Measurements from ENCODE around the gene LMNB1.
"Not testable (repeated sequence)": the region's sequence is repeated elsewhere in the genome, so short reads cannot be mapped to it uniquely, and the experiment has no call there.

Gene LMNB1

DNA sequence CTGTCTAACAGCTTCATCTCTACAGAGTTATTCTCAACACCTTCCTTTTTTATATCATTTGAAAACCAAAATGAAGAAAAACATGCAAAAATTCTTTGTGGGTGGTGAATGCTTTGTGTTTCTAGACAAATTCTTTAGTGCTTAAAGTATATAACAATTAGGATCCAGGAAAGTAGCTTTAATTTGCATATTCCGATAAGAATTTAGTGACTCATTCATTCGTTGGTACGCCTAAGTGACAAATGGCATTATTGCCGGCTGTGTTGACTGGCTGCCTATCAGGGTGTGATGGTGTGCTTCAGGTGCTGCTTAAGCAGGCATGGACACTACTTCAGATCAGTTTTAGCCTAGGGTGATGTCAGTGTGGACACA is 35.2 kb downstream of the LMNB1 start:
- no peak overlapping the region for H2AFZ ChIP-seq (ENCODE audit: low read depth)
- H3K4me2 ChIP-seq, result no peak overlapping the region
- peaks cover 62% of the 10 kb centered on the region for H3K4me1 ChIP-seq (ENCODE audit: low read depth, poor library complexity, severe bottlenecking)
- no peaks in the 10 kb centered on the region for H4K20me1 ChIP-seq (ENCODE audit: insufficient read depth)
- no peak overlapping the region for H3K9ac ChIP-seq
- no peaks in the 10 kb centered on the region for H3K27me3 ChIP-seq (ENCODE audit: insufficient read depth, low read depth)
- no peak overlapping the region for H3K27ac ChIP-seq
- peaks cover 29% of the 10 kb centered on the region for H3K36me3 ChIP-seq (ENCODE audit: insufficient read depth)
- H3K79me2 ChIP-seq (ENCODE audit: insufficient read depth, low read depth), result peaks cover 90% of the 10 kb centered on the region
- no peak overlapping the region for H3K4me3 ChIP-seq (IDR thresholded peaks at IDR 0.05; ENCODE audit: insufficient read depth, low read depth, low read length)
- no peak for TF ChIP-seq CTCF (conservative IDR thresholded peaks at IDR 0.05; ENCODE audit: low read depth, low read length)

DNA sequence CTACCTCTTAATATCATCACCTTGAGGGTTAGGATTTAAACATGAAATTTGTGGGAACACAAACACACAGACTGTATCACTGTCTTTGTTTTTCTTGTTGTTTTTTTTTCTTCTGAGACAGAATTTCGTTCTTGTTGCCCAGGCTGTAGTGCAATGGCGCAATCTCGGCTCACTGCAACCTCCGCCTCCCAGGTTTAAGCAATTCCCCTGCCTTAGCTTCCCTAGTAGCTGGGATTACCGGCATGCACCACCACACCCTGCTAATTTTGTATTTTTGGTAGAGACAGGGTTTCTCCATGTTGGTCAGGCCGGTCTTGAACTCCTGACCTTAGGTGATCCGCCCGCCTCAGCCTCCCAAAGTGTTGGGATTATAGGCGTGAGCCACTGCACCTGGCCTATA is 36.9 kb downstream of the LMNB1 start:
- peaks cover 79% of the 10 kb centered on the region for H3K79me2 ChIP-seq (ENCODE audit: insufficient read depth, low read depth)
- H2AFZ ChIP-seq (ENCODE audit: low read depth); H4K20me1 ChIP-seq (ENCODE audit: insufficient read depth); H3K27me3 ChIP-seq (ENCODE audit: insufficient read depth, low read depth); H3K4me3 ChIP-seq (IDR thresholded peaks at IDR 0.05; ENCODE audit: insufficient read depth, low read depth, low read length); H3K9ac ChIP-seq: not testable (repeated sequence)
- peaks cover 30% of the 10 kb centered on the region for H3K36me3 ChIP-seq (ENCODE audit: insufficient read depth)
- H3K27ac ChIP-seq, result peak overlapping the region; percentile 44; the same call in 1 of the 2 replicates
- peak overlapping the region; percentile 24; the same call in 1 of the 2 replicates for H3K4me2 ChIP-seq
- H3K4me1 ChIP-seq (ENCODE audit: low read depth, poor library complexity, severe bottlenecking), result peaks cover 58% of the 10 kb centered on the region

- peaks cover 72% of the 10 kb centered on the region for H3K79me2 ChIP-seq (ENCODE audit: insufficient read depth, low read depth)
- peak overlapping the region; percentile 24 for H3K4me2 ChIP-seq
Measured at GRCh38 chr5:126814721-126815404, 37.9 kb downstream of the LMNB1 start.

GRCh38 chr5:126816649-126817048 is 39.7 kb downstream of the LMNB1 start:
- H2AFZ ChIP-seq (ENCODE audit: low read depth), result no peak overlapping the region
- no peak overlapping the region for H3K4me3 ChIP-seq (IDR thresholded peaks at IDR 0.05; ENCODE audit: insufficient read depth, low read depth, low read length)
- H3K36me3 ChIP-seq (ENCODE audit: insufficient read depth), result peaks cover 23% of the 10 kb centered on the region
- no peak for TF ChIP-seq CTCF (conservative IDR thresholded peaks at IDR 0.05; ENCODE audit: low read depth, low read length)
- no peak overlapping the region for H3K9ac ChIP-seq
- no peak overlapping the region for H3K27ac ChIP-seq
- peaks cover 42% of the 10 kb centered on the region for H3K4me1 ChIP-seq (ENCODE audit: low read depth, poor library complexity, severe bottlenecking)
- no peak overlapping the region for H3K4me2 ChIP-seq
- no peaks in the 10 kb centered on the region for H4K20me1 ChIP-seq (ENCODE audit: insufficient read depth)
- H3K79me2 ChIP-seq (ENCODE audit: insufficient read depth, low read depth), result peaks cover 60% of the 10 kb centered on the region
- no peaks in the 10 kb centered on the region for H3K27me3 ChIP-seq (ENCODE audit: insufficient read depth, low read depth)

More at GRCh38 chr5:126814721-126815404, 37.9 kb downstream of the LMNB1 start:
- Histone ChIP-seq H3K36me3 (ENCODE audit: insufficient read depth) (peaks cover 33% of the 10 kb centered on the region), H3K27ac (peak overlapping the region; percentile 44), H3K4me1 (ENCODE audit: low read depth, poor library complexity, severe bottlenecking) (peaks cover 58% of the 10 kb centered on the region), H3K9ac (no peak overlapping the region), H2AFZ (ENCODE audit: low read depth) (no peak overlapping the region), H4K20me1 (ENCODE audit: insufficient read depth) (no peaks in the 10 kb centered on the region), H3K4me3 (IDR thresholded peaks at IDR 0.05; ENCODE audit: insufficient read depth, low read depth, low read length) (no peak overlapping the region), H3K27me3 (ENCODE audit: insufficient read depth, low read depth) (no peaks in the 10 kb centered on the region)
- no peak for TF ChIP-seq CTCF (conservative IDR thresholded peaks at IDR 0.05; ENCODE audit: low read depth, low read length)

- H3K36me3 ChIP-seq (ENCODE audit: insufficient read depth), result peaks cover 22% of the 10 kb centered on the region
Measured at GRCh38 chr5:126818736-126819135, 41.8 kb downstream of the LMNB1 start.

More at GRCh38 chr5:126818736-126819135, 41.8 kb downstream of the LMNB1 start:
- no peaks in the 10 kb centered on the region for H3K27me3 ChIP-seq (ENCODE audit: insufficient read depth, low read depth)
- H3K4me1 ChIP-seq (ENCODE audit: low read depth, poor library complexity, severe bottlenecking), result peaks cover 24% of the 10 kb centered on the region
- no peaks in the 10 kb centered on the region for H4K20me1 ChIP-seq (ENCODE audit: insufficient read depth)
- H3K79me2 ChIP-seq (ENCODE audit: insufficient read depth, low read depth), result peaks cover 47% of the 10 kb centered on the region
- no peak overlapping the region for H3K4me2 ChIP-seq
- no peak overlapping the region for H3K27ac ChIP-seq
- H2AFZ ChIP-seq (ENCODE audit: low read depth), result no peak overlapping the region
- H3K4me3 ChIP-seq (IDR thresholded peaks at IDR 0.05; ENCODE audit: insufficient read depth, low read depth, low read length), result no peak overlapping the region
- no peak for TF ChIP-seq CTCF (conservative IDR thresholded peaks at IDR 0.05; ENCODE audit: low read depth, low read length)
- no peak overlapping the region for H3K9ac ChIP-seq
